Measurements from ENCODE around the gene KLC4.
"Not testable (repeated sequence)": the region's sequence is repeated elsewhere in the genome, so short reads cannot be mapped to it uniquely, and the experiment has no call there.

The KLC4 gene

GRCh38 chr6:43037197-43037596 is 22.2 kb upstream of the KLC4 start:
- DNase-seq, result no peak

GRCh38 chr6:43037706-43038105 is 21.7 kb upstream of the KLC4 start:
- no peak for DNase-seq

GRCh38 chr6:43038727-43039126 is 20.7 kb upstream of the KLC4 start:
- DNase-seq, result no peak

GRCh38 chr6:43040542-43041257 is 18.7 kb upstream of the KLC4 start:
- DNase-seq, result no peak

- DNase-seq, result not testable (repeated sequence)
These were observed 18.0 kb upstream of the KLC4 start for GRCh38 chr6:43041475-43041874.

- no peak for DNase-seq
These were observed 16.1 kb upstream of the KLC4 start for GRCh38 chr6:43043310-43043709.

GRCh38 chr6:43045371-43045930 is 14.0 kb upstream of the KLC4 start:
- DNase-seq, result no peak

- no peak for DNase-seq
These were observed 11.4 kb upstream of the KLC4 start for GRCh38 chr6:43047998-43048397.

- no peak for DNase-seq
These were observed 8.4 kb upstream of the KLC4 start for GRCh38 chr6:43050981-43051380.

GRCh38 chr6:43052225-43052841 is 7.1 kb upstream of the KLC4 start:
- DNase-seq, result no peak

GRCh38 chr6:43052842-43053544 is 6.4 kb upstream of the KLC4 start:
- no peak for DNase-seq

GRCh38 chr6:43053545-43054205 is 5.8 kb upstream of the KLC4 start, which contains the start of gene CUL7:
Gene CUL7 (minus strand): TSS chr6:43053851. CDS start chr6:43052788, 1,063 bp downstream.
- DNase-seq, result peak; percentile 94

- no peak for DNase-seq
These were observed 5.1 kb upstream of the KLC4 start for GRCh38 chr6:43054206-43054943.

- no peak for DNase-seq
These were observed 3.5 kb upstream of the KLC4 start for GRCh38 chr6:43055966-43056365.

- no peak for DNase-seq
These were observed 900 bp upstream of the KLC4 start for GRCh38 chr6:43058531-43058930.

GRCh38 chr6:43060034-43060754 is 763 bp downstream of the KLC4 start:
- DNase-seq, result no peak

- no peak for DNase-seq
These were observed 1.6 kb downstream of the KLC4 start for GRCh38 chr6:43060755-43061633.

- no peak for DNase-seq
These were observed 2.4 kb downstream of the KLC4 start for GRCh38 chr6:43061861-43062260.

GRCh38 chr6:43062818-43063217 is 3.4 kb downstream of the KLC4 start:
- no peak for DNase-seq

GRCh38 chr6:43070028-43070632 is 10.7 kb downstream of the KLC4 start:
- DNase-seq, result no peak
